GM04503 (cell line): ENCODE results near the gene AS3MT.
"Not testable (repeated sequence)": the region's sequence is repeated elsewhere in the genome, so short reads cannot be mapped to it uniquely, and the experiment has no call there.

ENCODE experiments used
- DNase-seq: peaks from one replicate; pipeline ENCODE4 v3.0.0-alpha.2; 2012; ENCODE audit warnings: low read depth

AS3MT gene

GRCh38 chr10:102869258-102870198 lies at the start of gene AS3MT:
AS3MT (plus strand) TSS chr10:102869470; CDS start chr10:102869593, 123 bp downstream.
- DNase-seq, result no peak

GRCh38 chr10:102820008-102820407 lies 49.3 kb upstream of the AS3MT start:
- DNase-seq, result not testable (repeated sequence)

GRCh38 chr10:102822222-102822621 lies 47.0 kb upstream of the AS3MT start:
- DNase-seq, result no peak

GRCh38 chr10:102824664-102825063 lies 44.6 kb upstream of the AS3MT start:
- no peak for DNase-seq

GRCh38 chr10:102826148-102826796 lies 43.0 kb upstream of the AS3MT start:
- DNase-seq, result no peak

- DNase-seq, result no peak
These were observed 41.7 kb upstream of the AS3MT start for GRCh38 chr10:102827597-102827975.

GRCh38 chr10:102831322-102832071 lies 37.8 kb upstream of the AS3MT start:
- DNase-seq, result no peak

GRCh38 chr10:102832248-102832647 lies 37.0 kb upstream of the AS3MT start:
- DNase-seq, result no peak

GRCh38 chr10:102832987-102833386 lies 36.3 kb upstream of the AS3MT start:
- no peak for DNase-seq

GRCh38 chr10:102834143-102834542 lies 35.1 kb upstream of the AS3MT start:
- DNase-seq, result no peak

GRCh38 chr10:102835007-102835482 lies 34.2 kb upstream of the AS3MT start:
- DNase-seq, result no peak

- no peak for DNase-seq
These were observed 32.0 kb upstream of the AS3MT start, which contains the start of gene CYP17A1 for GRCh38 chr10:102837230-102837721. CYP17A1 (minus strand) TSS chr10:102837413; CDS start chr10:102837361, 52 bp downstream.

- not testable (repeated sequence) for DNase-seq
These were observed 30.9 kb upstream of the AS3MT start for GRCh38 chr10:102838276-102838927.

GRCh38 chr10:102841827-102842345 lies 27.4 kb upstream of the AS3MT start:
- no peak for DNase-seq

GRCh38 chr10:102843139-102843538 lies 26.1 kb upstream of the AS3MT start:
- DNase-seq, result not testable (repeated sequence)

GRCh38 chr10:102844190-102844776 lies 25.0 kb upstream of the AS3MT start:
- DNase-seq, result not testable (repeated sequence)

- DNase-seq, result no peak
These were observed 23.8 kb upstream of the AS3MT start for GRCh38 chr10:102845352-102845902.

- no peak for DNase-seq
These were observed 19.2 kb upstream of the AS3MT start for GRCh38 chr10:102850025-102850518.

GRCh38 chr10:102853237-102853636 lies 16.0 kb upstream of the AS3MT start:
- not testable (repeated sequence) for DNase-seq

GRCh38 chr10:102855731-102856436 lies 13.4 kb upstream of the AS3MT start:
- DNase-seq, result peak; percentile 89
